Cardiac septum (tissue), 1 donor: Measurements from ENCODE around the gene ACSF2. TPM values are rescaled to one million over a fixed set of nuclear protein-coding genes. Genes with fewer than 3 reads are reported as not detected.
"Not testable (repeated sequence)": the region's sequence is repeated elsewhere in the genome, so short reads cannot be mapped to it uniquely, and the experiment has no call there.

ENCODE experiments used
- DNase-seq: peaks from one replicate; pipeline ENCODE4 v3.0.0-alpha.2; 2020; ENCODE audit warnings: low spot score
- intact Hi-C: fragments of 100-400 bp; cut with DNase I; formaldehyde crosslinking; loops from one replicate; pipeline ENCODE4 v1.14.0; 2022
- total RNA-seq: library from RNA; stranded (reverse); fragmentation: NEBNext Ultra II Directional; extraction: Animal tissue kit (Norgen Biotek cat#: 25700); gene quantifications from one replicate; pipeline ENCODE4 v1.2.1, GENCODE V29; 2021
- donor health status: DM: no; HTN: no; CAD: no.

ACSF2 gene
- total RNA-seq, 1 donor from 2014 or later: 9.6 TPM

DNA sequence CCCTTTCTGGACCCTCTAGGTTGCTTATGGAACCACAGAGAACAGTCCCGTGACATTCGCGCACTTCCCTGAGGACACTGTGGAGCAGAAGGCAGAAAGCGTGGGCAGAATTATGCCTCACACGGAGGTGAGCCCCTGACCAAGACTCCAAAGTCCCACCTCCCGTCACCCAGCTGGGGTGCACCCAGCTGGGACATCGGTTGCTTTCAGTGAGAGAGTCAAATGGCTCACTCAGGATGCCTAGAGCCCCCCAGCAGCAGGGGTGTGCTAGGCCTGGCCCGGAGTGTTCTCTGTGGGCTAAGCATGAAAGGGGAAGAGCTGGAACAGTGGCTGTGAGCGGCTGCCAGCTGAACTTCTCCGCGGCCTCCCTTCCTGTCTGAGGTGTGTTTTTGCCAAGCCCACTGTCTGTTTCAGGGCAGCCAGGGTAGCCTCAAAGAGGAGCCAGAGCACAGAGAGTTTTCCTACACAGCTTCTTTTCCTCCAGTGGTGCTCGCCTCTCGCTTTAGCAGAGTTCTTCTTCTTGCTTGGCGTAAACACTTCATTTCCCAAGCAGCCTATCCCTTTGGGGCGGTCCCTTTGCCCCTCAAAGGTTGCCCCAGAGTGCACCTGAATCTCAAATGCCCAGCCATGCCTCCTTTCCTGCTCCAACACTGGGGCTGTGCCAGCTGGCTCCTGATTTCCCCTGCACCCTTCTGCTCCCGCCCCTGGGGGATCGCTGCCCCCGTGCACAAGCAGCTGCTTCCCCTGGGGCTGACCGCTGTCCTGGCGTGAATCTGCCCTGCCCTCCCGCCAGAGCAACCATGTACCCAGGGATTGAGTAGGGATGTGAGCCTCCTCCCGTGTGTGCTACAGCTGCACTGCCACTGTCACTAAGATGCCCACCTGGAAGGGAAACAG lies 45.2 kb downstream of the ACSF2 start:
- intact Hi-C loops: no loop called here

GRCh38 chr17:50472286-50472685 lies 46.3 kb downstream of the ACSF2 start:
- intact Hi-C loops: no loop called here
- no peak for DNase-seq

More for the DNA sequence above, 45.2 kb downstream of the ACSF2 start:
- no peak for DNase-seq

DNA sequence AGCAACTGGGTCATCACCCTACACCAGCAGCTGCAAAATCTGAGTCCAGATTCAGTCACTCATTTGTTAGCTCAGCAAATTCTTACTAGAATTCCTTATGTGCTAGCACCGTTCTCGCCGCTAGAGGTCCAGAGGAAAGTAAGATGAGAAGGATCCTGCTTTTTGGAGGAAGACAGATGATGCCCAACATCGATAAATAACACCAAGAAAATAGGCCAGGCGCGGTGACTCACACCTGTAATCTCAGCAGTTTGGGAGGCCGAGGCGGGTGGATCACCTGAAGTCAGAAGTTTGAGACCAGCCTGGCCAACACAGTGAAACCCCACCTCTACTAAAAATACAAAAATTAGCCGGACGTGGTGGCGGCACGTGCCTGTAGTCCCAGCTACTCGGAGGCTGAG lies 46.7 kb downstream of the ACSF2 start:
- DNase-seq, intact Hi-C loops: not testable (repeated sequence)

DNA sequence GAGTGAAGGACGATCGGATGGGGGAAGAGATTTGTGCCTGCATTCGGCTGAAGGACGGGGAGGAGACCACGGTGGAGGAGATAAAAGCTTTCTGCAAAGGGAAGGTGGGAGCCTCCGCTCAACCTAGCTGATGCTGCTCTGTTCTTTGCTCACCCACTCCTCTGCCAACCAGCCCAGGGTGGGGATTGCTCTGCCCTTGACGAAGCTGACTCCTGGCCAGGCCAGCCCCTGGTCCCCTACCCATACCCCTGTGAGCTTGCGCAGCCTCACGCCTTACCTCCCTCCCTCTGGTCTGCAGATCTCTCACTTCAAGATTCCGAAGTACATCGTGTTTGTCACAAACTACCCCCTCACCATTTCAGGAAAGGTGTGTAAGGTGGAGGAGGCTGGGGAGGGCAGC lies 47.9 kb downstream of the ACSF2 start:
- intact Hi-C loops: no loop called here
- DNase-seq: no peak

DNA sequence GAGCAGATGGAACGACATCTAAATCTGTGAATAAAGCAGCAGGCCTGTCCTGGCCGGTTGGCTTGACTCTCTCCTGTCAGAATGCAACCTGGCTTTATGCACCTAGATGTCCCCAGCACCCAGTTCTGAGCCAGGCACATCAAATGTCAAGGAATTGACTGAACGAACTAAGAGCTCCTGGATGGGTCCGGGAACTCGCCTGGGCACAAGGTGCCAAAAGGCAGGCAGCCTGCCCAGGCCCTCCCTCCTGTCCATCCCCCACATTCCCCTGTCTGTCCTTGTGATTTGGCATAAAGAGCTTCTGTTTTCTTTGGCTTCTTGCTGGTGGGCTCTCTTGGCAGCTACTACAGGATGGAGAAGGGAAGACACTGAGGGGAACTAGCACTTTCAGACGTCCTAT lies 48.5 kb downstream of the ACSF2 start:
- intact Hi-C loops: no loop called here

GRCh38 chr17:50475362-50475761 lies 49.3 kb downstream of the ACSF2 start:
- intact Hi-C loops: no loop called here
- DNase-seq: no peak

More for the DNA sequence above, 48.5 kb downstream of the ACSF2 start:
- no peak for DNase-seq

DNA sequence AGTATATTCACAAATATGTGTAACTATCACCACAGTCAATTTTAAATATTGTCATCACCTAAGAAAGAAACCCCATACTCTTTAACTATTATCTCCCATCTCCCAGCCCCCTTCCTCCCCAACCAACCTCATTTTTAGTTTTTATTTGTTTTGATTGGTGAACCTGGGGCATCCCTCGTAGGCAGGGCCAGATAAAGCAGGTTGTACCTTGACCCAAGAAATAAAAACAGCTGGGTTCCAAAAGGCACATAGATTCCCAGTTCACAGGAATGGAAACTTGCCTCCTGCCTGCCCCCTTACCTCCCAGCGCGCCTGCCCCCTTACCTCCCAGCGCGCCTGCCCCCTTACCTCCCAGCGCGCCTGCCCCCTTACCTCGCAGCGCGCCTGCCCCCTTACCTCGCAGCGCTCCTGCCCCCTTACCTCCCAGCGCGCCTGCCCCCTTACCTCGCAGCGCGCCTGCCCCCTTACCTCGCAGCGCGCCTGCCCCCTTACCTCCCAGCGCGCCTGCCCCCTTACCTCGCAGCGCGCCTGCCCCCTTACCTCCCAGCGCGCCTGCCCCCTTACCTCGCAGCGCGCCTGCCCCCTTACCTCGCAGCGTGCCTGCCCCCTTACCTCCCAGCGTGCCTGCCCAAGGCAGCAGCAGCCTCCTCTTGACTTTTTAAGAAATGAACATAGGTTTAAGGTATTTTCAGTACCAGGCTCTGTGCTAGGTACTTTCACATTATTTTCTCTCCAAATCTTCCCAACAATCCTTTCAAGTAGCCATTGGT lies 49.9 kb downstream of the ACSF2 start:
- DNase-seq, intact Hi-C loops: not testable (repeated sequence)

DNA sequence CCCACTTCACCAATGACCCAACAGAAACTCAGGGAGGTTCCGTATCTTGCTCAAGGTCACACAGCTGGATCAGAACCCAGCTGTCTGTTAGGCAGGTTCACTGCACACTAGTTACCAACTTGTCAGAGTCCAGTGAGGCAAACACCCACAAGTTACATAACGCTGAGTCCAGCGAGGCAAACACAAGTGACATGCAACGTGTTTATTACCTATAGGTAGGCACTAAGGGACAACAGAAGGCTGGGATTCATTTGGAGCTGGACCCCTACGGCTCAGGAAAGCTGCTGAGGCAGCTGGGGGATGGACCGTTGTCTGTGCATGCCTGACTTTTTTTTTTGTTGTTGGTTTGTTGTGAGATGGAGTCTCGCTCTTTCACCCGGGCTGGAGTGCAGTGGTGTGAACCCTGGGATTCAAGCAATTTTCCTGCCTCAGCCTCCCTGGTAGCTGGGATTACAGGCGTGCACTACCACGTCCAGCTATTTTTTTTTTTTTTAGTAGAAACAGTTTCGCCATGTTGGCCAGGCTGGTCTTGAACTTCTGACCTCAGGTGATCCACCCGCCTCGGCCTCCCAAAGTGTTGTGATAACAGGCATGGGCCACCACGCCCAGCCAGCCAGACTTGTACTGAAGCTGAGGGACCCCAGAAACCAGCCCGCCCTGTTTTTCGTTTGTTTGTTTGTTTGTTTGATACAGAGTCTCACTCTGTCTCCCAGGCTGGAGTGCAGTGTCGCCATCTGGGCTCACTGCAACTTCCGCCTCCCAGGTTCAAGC lies 50.7 kb downstream of the ACSF2 start:
- intact Hi-C loops: no loop called here

GRCh38 chr17:50477976-50478375 lies 52.0 kb downstream of the ACSF2 start:
- no peak for DNase-seq
- intact Hi-C loops: no loop called here

More for the DNA sequence above, 50.7 kb downstream of the ACSF2 start:
- no peak for DNase-seq

- peak; percentile 92 for DNase-seq
- intact Hi-C loops: no loop called here
Measured at GRCh38 chr17:50478391-50479381, 52.7 kb downstream of the ACSF2 start, which contains the start of gene RSAD1. TSS of gene RSAD1 (plus strand) at chr17:50478860. CDS start at chr17:50478885, 25 bp downstream.

GRCh38 chr17:50479522-50480141 lies 53.6 kb downstream of the ACSF2 start:
- peak; percentile 82 for DNase-seq
- intact Hi-C loops: loop anchor here (5.0 to 10.0 kb wide), 2 partner anchors 148 to 205 kb away; no protein-coding TSS in a partner anchor

- no peak for DNase-seq
- intact Hi-C loops: loop anchor here (5.0 to 10.0 kb wide), 2 partner anchors 147 to 205 kb away; no protein-coding TSS in a partner anchor
Measured at GRCh38 chr17:50480142-50480764, 54.2 kb downstream of the ACSF2 start.

DNA sequence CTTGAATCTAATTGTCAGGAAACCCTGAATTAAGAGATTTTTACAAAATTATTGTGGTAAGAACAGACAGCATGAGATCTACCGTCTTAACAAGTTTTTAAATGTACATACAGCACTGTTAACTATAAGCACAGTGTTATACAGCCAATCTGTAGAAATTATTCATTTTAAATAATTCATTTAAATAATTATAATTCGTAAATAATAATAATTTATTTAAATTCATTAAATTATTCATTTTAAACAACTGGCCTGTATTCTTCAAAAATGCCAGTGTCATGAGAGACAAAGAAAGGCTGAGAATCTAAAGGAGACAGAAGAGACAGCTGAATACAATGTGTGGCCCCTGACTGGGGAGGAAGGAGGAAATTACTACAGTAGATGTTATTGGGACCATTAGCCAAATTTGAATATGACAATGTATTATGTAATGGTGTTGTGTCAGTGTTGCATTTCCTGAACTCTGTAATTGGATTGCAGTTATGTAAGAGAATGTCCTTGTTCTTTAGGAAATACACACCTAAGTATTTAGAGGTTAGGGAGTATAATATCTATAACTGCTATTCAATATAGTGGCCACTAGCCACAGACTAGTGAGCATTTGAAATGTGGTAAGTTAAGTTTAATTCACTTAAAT lies 55.0 kb downstream of the ACSF2 start:
- DNase-seq: no peak
- intact Hi-C loops: loop anchor here (5.0 to 10.0 kb wide), 2 partner anchors 146 to 204 kb away; no protein-coding TSS in a partner anchor

DNA sequence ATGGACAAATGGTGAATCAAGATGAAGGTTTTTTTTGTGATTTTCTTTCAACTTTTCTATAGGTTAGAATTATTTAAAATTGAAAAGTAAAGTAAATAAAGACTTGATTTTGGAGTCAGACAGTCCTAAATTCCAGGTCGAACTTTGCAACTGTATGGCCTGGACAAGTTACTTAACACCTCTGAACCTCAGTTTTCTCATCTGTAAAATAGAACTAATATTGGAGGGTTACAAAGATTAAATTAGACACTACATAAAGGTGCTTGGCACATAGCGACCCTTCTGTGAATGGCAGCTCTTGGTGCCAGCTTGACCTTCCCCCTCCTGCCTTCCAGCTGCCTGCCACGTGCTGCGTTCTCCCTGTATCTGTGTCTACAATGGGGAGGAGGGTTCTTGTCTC lies 55.6 kb downstream of the ACSF2 start:
- DNase-seq: no peak
- intact Hi-C loops: loop anchor here (2.0 to 10.0 kb wide), 3 partner anchors 59 to 203 kb away; no protein-coding TSS in a partner anchor

DNA sequence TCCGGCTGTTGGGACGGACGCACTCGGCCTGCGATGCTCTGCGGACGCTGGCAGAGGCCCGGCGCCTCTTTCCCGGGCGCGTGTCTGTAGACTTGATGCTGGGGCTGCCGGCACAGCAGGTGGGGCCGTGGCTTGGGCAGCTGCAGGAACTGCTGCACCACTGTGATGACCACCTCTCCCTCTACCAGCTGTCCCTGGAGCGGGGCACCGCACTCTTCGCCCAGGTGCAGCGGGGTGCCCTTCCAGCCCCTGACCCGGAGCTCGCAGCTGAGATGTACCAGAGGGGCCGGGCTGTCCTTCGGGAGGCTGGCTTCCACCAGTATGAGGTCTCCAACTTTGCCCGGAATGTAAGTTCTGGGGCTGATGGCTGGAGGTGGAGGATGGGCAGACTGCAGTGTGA lies 56.1 kb downstream of the ACSF2 start:
- DNase-seq: no peak
- intact Hi-C loops: loop anchor here (2.0 to 10.0 kb wide), 3 partner anchors 59 to 203 kb away; no protein-coding TSS in a partner anchor

DNA sequence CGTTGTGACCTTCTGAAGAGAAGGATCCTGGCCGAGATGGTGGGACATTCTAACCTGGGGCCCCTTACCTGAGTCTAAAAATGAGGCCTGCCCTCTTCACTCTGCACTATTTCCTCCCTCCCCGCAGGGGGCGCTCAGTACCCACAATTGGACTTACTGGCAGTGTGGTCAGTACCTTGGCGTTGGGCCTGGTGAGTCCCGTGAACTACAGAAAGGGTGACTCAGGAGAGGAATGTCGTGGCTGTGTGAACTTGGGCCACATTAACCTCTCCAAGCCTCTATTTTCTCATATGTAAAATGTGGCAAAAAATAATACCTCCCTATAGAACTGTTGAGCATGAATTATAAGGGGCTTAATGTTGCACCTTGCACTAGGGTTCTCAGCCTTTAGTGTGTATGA lies 56.5 kb downstream of the ACSF2 start:
- DNase-seq: peak; percentile 96
- intact Hi-C loops: loop anchor here (2.0 to 10.0 kb wide), 3 partner anchors 58 to 202 kb away; no protein-coding TSS in a partner anchor

DNA sequence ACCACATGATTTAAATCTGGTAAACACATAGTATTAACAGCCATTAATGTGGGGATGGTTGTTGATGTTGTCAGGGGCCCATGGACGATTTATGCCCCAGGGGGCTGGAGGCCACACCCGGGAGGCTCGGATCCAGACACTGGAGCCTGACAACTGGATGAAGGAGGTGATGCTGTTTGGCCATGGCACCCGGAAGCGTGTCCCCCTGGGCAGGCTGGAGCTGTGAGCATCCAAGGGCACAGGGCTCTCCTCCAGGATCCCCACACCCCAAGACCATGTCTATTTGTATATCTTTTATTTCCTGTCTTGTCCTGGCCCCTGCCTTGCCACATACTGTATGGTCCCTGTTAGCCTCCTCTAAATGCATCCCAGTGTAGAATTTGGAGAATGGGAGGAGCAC lies 57.2 kb downstream of the ACSF2 start:
- intact Hi-C loops: loop anchor here (2.0 to 10.0 kb wide), 3 partner anchors 58 to 202 kb away; no protein-coding TSS in a partner anchor

More for the DNA sequence above, 57.2 kb downstream of the ACSF2 start:
- DNase-seq: no peak
